Activated naive CD8-positive, alpha-beta T cell treated with anti-CD3 and anti-CD28 coated beads, Interleukin-2, amount 10 ng/mL, durations not matched to agents 7 days and 5 days (primary cell): ENCODE data around the gene LPIN1. TPM values are rescaled to one million over a fixed set of nuclear protein-coding genes. Genes with fewer than 3 reads are reported as not detected.

Source experiments
- ATAC-seq: fragments of 150-1000 bp; cut with Tn5 transposase; one replicate; pipeline ENCODE4 v1.10.0; 2021; ENCODE audit warnings: low read depth, moderate library complexity
- POLR2A ChIA-PET: fragments of 350-600 bp; sonication (Branson Sonifier 250); formaldehyde crosslinking; loops from one replicate; lab custom pipeline; 2021; ENCODE audit warnings: antibody characterized with exemption; lab: Charles Lee
- DNase-seq: peaks from one replicate; pipeline ENCODE4 v3.0.0; 2021
- H3K27ac Mint-ChIP-seq: one replicate; pipeline ENCODE4 v1.8.0; 2022; ENCODE audit warnings: mild to moderate bottlenecking, mixed read lengths
- H3K27me3 Mint-ChIP-seq: one replicate; pipeline ENCODE4 v1.8.0; 2022; ENCODE audit warnings: mild to moderate bottlenecking, moderate library complexity, mixed read lengths
- H3K36me3 Mint-ChIP-seq: one replicate; pipeline ENCODE4 v1.8.0; 2021; ENCODE audit warnings: mild to moderate bottlenecking, mixed read lengths
- H3K4me1 Mint-ChIP-seq: one replicate; pipeline ENCODE4 v1.8.0; 2021; ENCODE audit warnings: mixed read lengths
- H3K4me3 Mint-ChIP-seq: one replicate; pipeline ENCODE4 v1.8.0; 2022; ENCODE audit warnings: mild to moderate bottlenecking, moderate library complexity, mixed read lengths
- H3K9me3 Mint-ChIP-seq: one replicate; pipeline ENCODE4 v1.8.0; 2021; ENCODE audit warnings: mixed read lengths
- total RNA-seq, 2 experiments: library from RNA; stranded (reverse); gene quantifications; one replicate each; pipeline ENCODE4 v1.2.3, GENCODE V29; 2021

LPIN1 gene
- total RNA-seq, 2 experiments from 2014 or later, result 70.9 to 71.7 TPM

- Mint-ChIP-seq H3K9me3 (no peaks in the 10 kb centered on the region), H3K4me1 (peaks cover 34% of the 10 kb centered on the region), H3K27me3 (peaks cover 6% of the 10 kb centered on the region), H3K27ac (no peak overlapping the region), H3K4me3 (no peak overlapping the region), H3K36me3 (no peaks in the 10 kb centered on the region)
- ATAC-seq (no peak), DNase-seq (no peak)
- POLR2A ChIA-PET, result no interaction called here
These were observed 3.6 kb upstream of the LPIN1 start for GRCh38 chr2:11742702-11743357.

GRCh38 chr2:11743366-11743765 lies 3.1 kb upstream of the LPIN1 start:
- no peak for DNase-seq
- no peak for ATAC-seq
- Mint-ChIP-seq H3K36me3 (no peaks in the 10 kb centered on the region), H3K9me3 (no peaks in the 10 kb centered on the region), H3K27ac (no peak overlapping the region), H3K27me3 (peaks cover 5% of the 10 kb centered on the region), H3K4me1 (peaks cover 39% of the 10 kb centered on the region), H3K4me3 (no peak overlapping the region)
- POLR2A ChIA-PET, result interaction anchor here (0.9 to 1.6 kb wide), 2 partner anchors 10 to 14 kb away, joined by 3 to 10 read pairs; no protein-coding TSS in a partner anchor

DNA sequence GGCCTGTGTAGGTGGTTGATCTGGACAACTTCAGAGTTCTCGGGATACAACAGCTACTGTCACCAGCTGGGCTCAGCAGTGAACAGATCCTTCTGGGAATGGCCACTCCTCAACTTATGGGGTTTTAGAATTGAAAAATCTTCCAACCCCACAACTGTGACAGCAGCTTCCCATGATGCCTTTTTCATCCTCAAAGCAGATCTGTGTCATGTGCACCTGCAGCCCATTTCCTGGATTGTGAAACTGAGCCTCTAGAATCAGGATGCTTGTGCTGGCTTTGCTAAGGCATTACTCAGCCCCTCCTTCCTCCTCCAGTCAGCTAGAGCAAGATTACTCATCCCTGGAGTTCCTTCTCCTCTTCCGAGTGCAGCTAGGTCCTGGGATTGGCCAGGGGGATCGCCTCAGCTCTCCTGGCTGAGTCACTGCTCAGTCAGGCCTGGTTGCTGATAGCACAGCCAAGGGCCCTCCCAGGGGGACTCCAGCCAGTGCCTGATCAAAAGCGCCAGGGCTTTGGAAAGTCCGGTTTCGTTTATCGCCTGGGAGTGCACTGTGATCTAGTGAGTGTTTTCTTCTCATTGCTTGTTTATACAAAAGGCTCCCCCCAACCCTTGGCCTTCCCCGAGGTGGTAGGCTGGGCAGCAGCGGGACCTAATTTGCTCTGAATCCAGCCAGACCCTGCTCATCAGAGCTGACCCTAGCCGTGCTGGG lies 2.4 kb upstream of the LPIN1 start:
- POLR2A ChIA-PET, result interaction anchor here (0.5 to 1.6 kb wide), 3 partner anchors 10 to 57 kb away, joined by 3 to 10 read pairs (median 4); no protein-coding TSS in a partner anchor
- Mint-ChIP-seq H3K4me3 (peak overlapping the region; percentile 65), H3K4me1 (peaks cover 41% of the 10 kb centered on the region)

GRCh38 chr2:11744631-11745394 lies 1.6 kb upstream of the LPIN1 start:
- H3K4me3 Mint-ChIP-seq, result peak overlapping the region; percentile 57
- POLR2A ChIA-PET, result interaction anchor here (1.6 to 2.6 kb wide), 2 partner anchors 9 to 34 kb away, joined by 10 read pairs; no protein-coding TSS in a partner anchor
- ATAC-seq, result no peak

More for the DNA sequence above, 2.4 kb upstream of the LPIN1 start:
- peaks cover 2% of the 10 kb centered on the region for H3K27me3 Mint-ChIP-seq
- no peaks in the 10 kb centered on the region for H3K9me3 Mint-ChIP-seq
- H3K27ac Mint-ChIP-seq, result peak overlapping the region; percentile 85
- ATAC-seq (no peak), DNase-seq (peak; percentile 49)
- H3K36me3 Mint-ChIP-seq, result no peaks in the 10 kb centered on the region

GRCh38 chr2:11745613-11746375 lies 638 bp upstream of the LPIN1 start:
- Mint-ChIP-seq H3K36me3 (peaks cover under 1% of the 10 kb centered on the region), H3K9me3 (no peaks in the 10 kb centered on the region), H3K27ac (peak overlapping the region; percentile 65), H3K4me1 (peaks cover 57% of the 10 kb centered on the region), H3K27me3 (peaks cover 2% of the 10 kb centered on the region), H3K4me3 (peak overlapping the region; percentile 73)
- peak; percentile 32 for DNase-seq
- POLR2A ChIA-PET, result interaction anchor here (1.1 to 2.6 kb wide), 2 partner anchors 33 to 50 kb away, joined by 6 to 10 read pairs; no protein-coding TSS in a partner anchor
- ATAC-seq, result no peak

More at GRCh38 chr2:11744631-11745394, 1.6 kb upstream of the LPIN1 start:
- H3K27me3 Mint-ChIP-seq, result peaks cover 2% of the 10 kb centered on the region
- DNase-seq, result peak; percentile 36
- H3K4me1 Mint-ChIP-seq, result peaks cover 47% of the 10 kb centered on the region
- no peaks in the 10 kb centered on the region for H3K36me3 Mint-ChIP-seq
- H3K9me3 Mint-ChIP-seq, result no peaks in the 10 kb centered on the region
- H3K27ac Mint-ChIP-seq, result peak overlapping the region; percentile 63

DNA sequence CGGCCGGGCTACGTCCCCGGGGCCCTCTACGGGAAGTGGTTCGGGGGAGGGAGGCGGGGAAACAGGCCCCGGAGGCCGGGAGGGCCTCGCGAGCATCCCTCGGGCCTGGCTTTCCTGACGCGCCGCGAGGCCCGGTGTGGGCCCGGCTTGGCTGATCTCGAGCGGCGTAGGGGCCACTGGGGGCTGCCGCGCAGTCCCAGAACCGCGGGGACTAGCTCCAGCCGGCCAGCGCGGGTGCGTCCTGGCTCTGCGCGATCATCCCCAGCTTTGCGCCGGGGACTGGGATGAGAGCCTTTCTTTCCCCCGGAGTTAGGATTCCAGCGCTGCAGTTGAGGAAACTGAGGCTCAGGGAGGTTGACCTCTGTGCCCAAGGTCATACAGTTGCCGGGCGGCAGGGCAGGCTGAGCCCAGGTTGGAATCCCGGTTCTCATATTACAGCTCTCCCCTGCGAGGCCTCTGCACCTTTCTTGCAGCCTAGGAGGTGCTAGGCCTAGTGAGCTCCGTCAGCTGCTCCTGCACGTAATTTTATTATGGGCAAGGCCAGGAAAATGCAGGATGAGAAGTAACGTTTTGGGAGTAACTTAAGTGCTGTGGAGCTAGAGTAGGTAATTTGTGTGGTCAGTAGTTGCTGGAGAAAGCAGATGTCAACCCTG lies 501 bp downstream of the LPIN1 start:
- Mint-ChIP-seq H3K36me3 (peaks cover 5% of the 10 kb centered on the region), H3K27me3 (no peaks in the 10 kb centered on the region), H3K4me3 (peak overlapping the region; percentile 96), H3K9me3 (no peaks in the 10 kb centered on the region), H3K27ac (peak overlapping the region; percentile 79), H3K4me1 (peaks cover 63% of the 10 kb centered on the region)
- DNase-seq, result no peak
- POLR2A ChIA-PET, result interaction anchor here (0.6 to 2.6 kb wide), 6 partner anchors 11 to 621 kb away, joined by 3 to 10 read pairs (median 4); partner anchors contain the start of gene E2F6
- ATAC-seq, result peak; percentile 59

DNA sequence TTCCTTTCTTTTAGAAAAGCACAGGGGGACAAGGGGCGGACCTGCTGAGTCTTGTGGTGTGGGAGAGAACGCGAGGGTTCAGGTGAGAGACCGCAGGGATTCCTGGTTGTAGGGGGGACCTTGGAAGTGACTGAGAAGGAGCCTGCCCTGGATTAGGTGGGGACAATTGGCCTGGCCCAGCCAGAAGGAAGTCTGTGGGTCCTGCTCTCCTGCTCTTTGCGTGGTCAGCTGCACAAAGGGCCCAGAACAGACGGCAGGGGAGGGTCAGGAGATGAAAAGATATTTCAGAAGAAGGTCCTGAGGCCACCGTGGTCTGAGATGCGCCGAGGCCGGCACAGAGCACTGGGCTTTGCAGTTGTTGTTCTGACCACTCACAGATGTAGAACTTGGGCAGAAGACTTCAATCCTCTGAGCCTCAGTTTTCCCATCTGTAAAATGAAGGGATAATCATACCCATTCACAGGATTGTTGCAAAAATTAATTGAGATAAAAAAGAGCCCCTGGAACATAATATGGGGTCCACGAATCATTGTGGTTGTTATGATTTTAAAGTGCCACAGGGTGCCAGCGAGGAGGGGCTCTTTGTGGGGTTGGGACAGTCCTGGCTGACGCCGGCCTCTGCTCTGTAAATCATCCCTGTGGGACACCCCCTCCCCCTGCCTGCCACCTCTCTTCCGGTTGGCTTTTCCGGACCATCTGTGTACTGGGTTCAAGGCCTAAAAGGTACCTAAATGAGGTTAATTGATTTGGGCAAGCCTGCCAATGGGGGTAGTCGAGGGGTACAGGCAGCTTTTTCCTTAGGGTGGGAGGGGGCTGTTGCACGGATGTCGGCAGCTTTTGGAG lies 1.8 kb downstream of the LPIN1 start:
- H3K27me3 Mint-ChIP-seq, result no peaks in the 10 kb centered on the region
- H3K4me1 Mint-ChIP-seq, result peaks cover 67% of the 10 kb centered on the region
- H3K4me3 Mint-ChIP-seq, result peak overlapping the region; percentile 96
- peaks cover 5% of the 10 kb centered on the region for H3K36me3 Mint-ChIP-seq
- no peak for DNase-seq
- ATAC-seq, result no peak
- peak overlapping the region; percentile 79 for H3K27ac Mint-ChIP-seq
- POLR2A ChIA-PET, result no interaction called here
- no peaks in the 10 kb centered on the region for H3K9me3 Mint-ChIP-seq

- peaks cover 5% of the 10 kb centered on the region for H3K36me3 Mint-ChIP-seq
- ATAC-seq, result no peak
- no peaks in the 10 kb centered on the region for H3K9me3 Mint-ChIP-seq
These were observed 2.6 kb downstream of the LPIN1 start for GRCh38 chr2:11748861-11749645.

GRCh38 chr2:11749646-11750349 lies 3.4 kb downstream of the LPIN1 start:
- POLR2A ChIA-PET, result interaction anchor here (0.5 kb wide), 1 partner anchor 57 kb away, joined by 4 read pairs; no protein-coding TSS in a partner anchor
- ATAC-seq (no peak), DNase-seq (no peak)
- Mint-ChIP-seq H3K27ac (peak overlapping the region; percentile 94), H3K4me3 (peak overlapping the region; percentile 71), H3K4me1 (peaks cover 69% of the 10 kb centered on the region), H3K9me3 (no peaks in the 10 kb centered on the region), H3K36me3 (peaks cover 5% of the 10 kb centered on the region), H3K27me3 (no peaks in the 10 kb centered on the region)

More at GRCh38 chr2:11748861-11749645, 2.6 kb downstream of the LPIN1 start:
- H3K27ac Mint-ChIP-seq, result peak overlapping the region; percentile 94
- peak overlapping the region; percentile 96 for H3K4me3 Mint-ChIP-seq
- POLR2A ChIA-PET, result interaction anchor here (0.5 kb wide), 1 partner anchor 56 kb away, joined by 4 read pairs; no protein-coding TSS in a partner anchor
- no peaks in the 10 kb centered on the region for H3K27me3 Mint-ChIP-seq
- no peak for DNase-seq
- H3K4me1 Mint-ChIP-seq, result peaks cover 67% of the 10 kb centered on the region

- H3K4me1 Mint-ChIP-seq, result peaks cover 67% of the 10 kb centered on the region
- peak overlapping the region; percentile 94 for H3K27ac Mint-ChIP-seq
- H3K36me3 Mint-ChIP-seq, result peaks cover 7% of the 10 kb centered on the region
- DNase-seq (no peak), ATAC-seq (peak; percentile 43)
- POLR2A ChIA-PET, result interaction anchor here (0.6 kb wide), 1 partner anchor 64 kb away, joined by 4 read pairs; no protein-coding TSS in a partner anchor
- H3K27me3 Mint-ChIP-seq, result no peaks in the 10 kb centered on the region
- no peaks in the 10 kb centered on the region for H3K9me3 Mint-ChIP-seq
- peak overlapping the region; percentile 71 for H3K4me3 Mint-ChIP-seq
These were observed 4.0 kb downstream of the LPIN1 start for GRCh38 chr2:11750422-11750821.
